Inflammatory macrophage treated with lipopolysaccharide for 1 hour (primary cell): ENCODE measurements around the gene CLEC4M.
A peak's percentile ranks its signal among the peaks of the same experiment; 100 is the strongest.
"Not testable (repeated sequence)": the region's sequence is repeated elsewhere in the genome, so short reads cannot be mapped to it uniquely, and the experiment has no call there.

Experiments used
- DNase-seq, 2 donors: peaks; one replicate each; pipeline ENCODE4 v3.0.0-alpha.2; 2020 to 2022

CLEC4M gene

DNA sequence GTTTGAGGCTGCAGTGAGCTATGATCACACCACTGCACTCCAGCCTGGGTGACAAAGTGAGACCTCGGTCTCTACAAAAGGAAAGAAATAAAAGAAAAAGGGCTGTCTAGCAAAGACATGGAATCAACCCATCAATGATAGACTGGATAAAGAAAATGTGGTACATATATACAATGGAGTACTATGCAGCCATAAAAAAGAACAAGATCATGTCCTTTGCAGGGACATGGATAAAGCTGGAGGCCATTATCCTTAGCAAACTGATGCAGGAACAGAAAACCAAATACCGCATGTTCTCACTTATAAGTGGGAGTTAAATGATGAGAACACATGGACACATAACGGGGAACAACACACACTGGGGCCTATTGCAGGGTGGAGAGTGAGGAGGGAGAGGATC lies 53.0 kb downstream of the CLEC4M start:
- not testable (repeated sequence) for DNase-seq

- peak; percentile 81 to 87 for DNase-seq
Measured at GRCh38 chr19:7817801-7818200, 54.8 kb downstream of the CLEC4M start.

DNA sequence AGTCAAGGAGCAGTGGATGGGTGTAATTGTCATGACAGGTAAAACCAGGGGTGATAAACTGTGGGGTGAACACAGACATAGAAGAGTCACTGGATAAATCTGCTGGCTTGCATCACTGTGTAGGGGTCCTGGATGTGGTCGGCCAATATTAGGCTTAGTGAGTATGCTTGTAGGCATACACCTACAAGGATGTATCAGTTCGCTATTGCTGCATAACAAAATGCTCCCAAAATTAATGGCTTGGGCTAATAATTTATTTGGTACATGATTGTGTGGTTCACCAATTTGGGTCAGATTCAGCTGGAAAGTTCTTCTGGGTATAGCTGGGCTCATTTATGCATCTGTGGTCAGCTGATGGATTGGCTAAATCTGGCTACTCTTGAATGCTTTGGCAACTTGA lies 55.8 kb downstream of the CLEC4M start:
- no peak for DNase-seq
